Neural cell (in vitro differentiated cells): ENCODE results near the gene PKN2. TPM values are rescaled to one million over a fixed set of nuclear protein-coding genes. Genes with fewer than 3 reads are reported as not detected.

Experiments
- H2AFZ ChIP-seq: fragments of 200-600, 300-800 bp; sonication (generic), shearing (Covaris generic); 2 replicates; pipeline ENCODE4 v1.6.0; 2014; ENCODE audit warnings: low read depth, mild to moderate bottlenecking, antibody characterized with exemption, low read length, moderate library complexity
- H3F3A ChIP-seq: fragments of 200-600 bp; shearing (Covaris generic); 2 replicates; pipeline ENCODE4 v1.6.1; 2016; ENCODE audit warnings: mild to moderate bottlenecking, moderate library complexity, mixed read lengths, antibody characterized with exemption, low read length; ENCODE audit not compliant: insufficient read depth, poor library complexity, severe bottlenecking
- H3K27ac ChIP-seq: fragments of 200-600, 300-800 bp; sonication (generic), shearing (Covaris generic); 2 replicates; pipeline ENCODE4 v1.5.1; 2014; ENCODE audit warnings: mild to moderate bottlenecking, low read length, moderate library complexity
- H3K27me3 ChIP-seq: fragments of 300-800, 200-600 bp; sonication (generic), shearing (Covaris generic); 2 replicates; pipeline ENCODE4 v1.6.0; 2014; ENCODE audit warnings: mild to moderate bottlenecking, low read depth, low read length, moderate library complexity; ENCODE audit not compliant: insufficient read depth
- H3K36me3 ChIP-seq: fragments of 300-800, 200-600 bp; sonication (generic), shearing (Covaris generic); 2 replicates; pipeline ENCODE4 v1.5.1; 2014; ENCODE audit warnings: mild to moderate bottlenecking, antibody characterized with exemption, low read length, moderate library complexity; ENCODE audit not compliant: insufficient read depth
- H3K4me2 ChIP-seq: fragments of 300-800, 200-600 bp; sonication (generic), shearing (Covaris generic); 2 replicates; pipeline ENCODE4 v1.6.0; 2014; ENCODE audit warnings: mild to moderate bottlenecking, low read length
- H3K4me3 ChIP-seq: fragments of 300-800, 200-600 bp; sonication (generic), shearing (Covaris generic); 2 replicates; pipeline ENCODE4 v1.5.1; 2014; ENCODE audit warnings: mild to moderate bottlenecking, low read length, moderate library complexity
- H3K79me2 ChIP-seq: fragments of 200-600 bp; shearing (Covaris generic); replicated peaks from 2 replicates; pipeline ENCODE4 v1.6.0; 2014; ENCODE audit warnings: mild to moderate bottlenecking, low read length, moderate library complexity; ENCODE audit not compliant: insufficient read depth
- H3K9ac ChIP-seq: fragments of 300-800, 200-600 bp; sonication (generic), shearing (Covaris generic); 2 replicates; pipeline ENCODE4 v1.6.1; 2016; ENCODE audit warnings: mild to moderate bottlenecking, low read length, mixed read lengths
- H3K9me2 ChIP-seq: fragments of 200-600 bp; shearing (Covaris generic); 2 replicates; pipeline ENCODE4 v1.6.1; 2016; ENCODE audit warnings: mild to moderate bottlenecking, low read length, mixed read lengths; ENCODE audit not compliant: insufficient read depth
- H3K9me3 ChIP-seq: fragments of 200-600, 300-800 bp; sonication (generic), shearing (Covaris generic); 2 replicates; pipeline ENCODE4 v1.6.1; 2016; ENCODE audit warnings: mild to moderate bottlenecking, mixed run types, low read length, moderate library complexity, mixed read lengths
- H4K20me1 ChIP-seq: fragments of 200-600 bp; shearing (Covaris generic); 2 replicates; pipeline ENCODE4 v1.6.1; 2016; ENCODE audit warnings: mild to moderate bottlenecking, mixed run types; ENCODE audit not compliant: insufficient read depth
- EP300 ChIP-seq: fragments of 450-650 bp; conservative IDR thresholded peaks from 2 replicates; pipeline ENCODE4 v1.6.1; 2014; ENCODE audit warnings: antibody characterized with exemption, mild to moderate bottlenecking, moderate library complexity; ENCODE audit not compliant: poor library complexity, severe bottlenecking
- EZH2 ChIP-seq: fragments of 200-600, 300-800 bp; shearing (Covaris generic), sonication (generic); IDR thresholded peaks from 2 replicates; pipeline ENCODE4 v1.6.1; 2014; ENCODE audit warnings: antibody characterized with exemption, low read length, borderline replicate concordance, mild to moderate bottlenecking; ENCODE audit not compliant: insufficient read depth, poor library complexity, severe bottlenecking
- MXI1 ChIP-seq: fragments of 450-650 bp; conservative IDR thresholded peaks from 2 replicates; pipeline ENCODE4 v1.6.1; 2014; ENCODE audit warnings: antibody characterized with exemption, mild to moderate bottlenecking; ENCODE audit not compliant: poor library complexity, severe bottlenecking
- POLR2AphosphoS5 ChIP-seq: IDR thresholded peaks from 2 replicates; pipeline ENCODE4 v1.6.1; 2012
- RAD21 ChIP-seq: fragments of 450-650 bp; conservative IDR thresholded peaks from 2 replicates; pipeline ENCODE4 v1.6.1; 2014; ENCODE audit warnings: antibody characterized with exemption, mild to moderate bottlenecking, moderate library complexity
- SMC3 ChIP-seq: fragments of 450-650 bp; conservative IDR thresholded peaks from 2 replicates; pipeline ENCODE4 v1.6.1; 2014; ENCODE audit warnings: antibody characterized with exemption, mild to moderate bottlenecking, moderate library complexity; ENCODE audit not compliant: poor library complexity
- TAF1 ChIP-seq: IDR thresholded peaks from 2 replicates; pipeline ENCODE4 v1.6.1; 2012; ENCODE audit warnings: low read depth
- polyA plus RNA-seq: library from polyadenylated mRNA; depleted of rRNA; stranded (reverse); fragments of >200 nt; gene quantifications from 2 replicates; pipeline ENCODE4 v1.2.3, GENCODE V29; 2014
- TF ChIP-seq, protein P1 (sequence below): fragments of 450-650 bp; IDR thresholded peaks from 2 replicates; pipeline ENCODE4 v1.5.1; 2014; ENCODE audit warnings: antibody characterized with exemption, mild to moderate bottlenecking, moderate library complexity; ENCODE audit not compliant: poor library complexity, severe bottlenecking
- TF ChIP-seq, protein P2 (sequence below): IDR thresholded peaks from 2 replicates; pipeline ENCODE4 v1.6.1; 2012; ENCODE audit warnings: borderline replicate concordance

The PKN2 gene
- polyA plus RNA-seq, 1 donor from 2014 or later: 38.4 TPM

DNA sequence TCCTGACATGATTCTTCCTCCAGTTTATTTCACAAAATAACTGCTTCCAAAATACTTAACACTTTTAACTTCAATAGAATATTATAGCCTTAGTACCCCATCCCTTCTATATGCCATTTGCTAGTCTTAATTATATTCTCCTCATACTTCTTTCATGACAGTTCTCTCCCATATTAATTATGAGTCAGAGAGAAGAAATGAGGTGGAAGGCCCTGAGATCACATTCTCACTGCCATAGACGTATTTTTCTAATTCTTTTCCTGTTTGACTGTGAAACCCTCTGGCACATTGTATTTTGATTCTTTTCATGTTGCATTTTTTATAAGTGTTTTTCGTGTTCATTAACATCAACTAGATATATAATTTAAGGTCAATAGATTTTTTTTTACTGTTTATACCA, 118.9 kb downstream of the PKN2 start (continued):
- no peak for TF ChIP-seq TAF1

DNA sequence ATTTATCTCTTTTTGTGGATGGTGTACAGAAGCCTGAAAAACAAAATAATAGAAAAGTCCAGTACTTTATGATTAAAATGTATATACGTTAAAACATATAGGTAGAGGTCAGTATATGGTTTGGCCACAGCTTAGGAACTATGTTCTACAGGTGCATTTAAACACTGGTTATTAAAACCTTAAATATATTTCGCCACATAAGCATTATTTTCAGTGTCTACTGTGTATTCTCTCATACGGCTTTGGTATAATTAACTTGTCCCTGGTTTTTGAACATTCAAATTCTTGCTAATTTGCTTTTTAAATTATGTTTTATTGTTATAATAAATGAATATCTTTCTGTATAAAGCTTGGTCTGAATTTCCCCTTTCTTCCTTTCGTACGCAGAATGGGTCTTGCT, 119.4 kb downstream of the PKN2 start:
- Histone ChIP-seq H3K4me3 (no peak overlapping the region), H3K9me3 (no peaks in the 10 kb centered on the region), H3K9ac (no peak overlapping the region), H2AFZ (no peak overlapping the region), H3K27ac (no peak overlapping the region), H4K20me1 (no peaks in the 10 kb centered on the region), H3K79me2 (no peaks in the 10 kb centered on the region), H3K27me3 (no peaks in the 10 kb centered on the region), H3K36me3 (peaks cover 9% of the 10 kb centered on the region), H3K9me2 (no peaks in the 10 kb centered on the region), H3F3A (no peaks in the 10 kb centered on the region), H3K4me2 (no peak overlapping the region)
- TF ChIP-seq RAD21 (no peak), EP300 (no peak), EZH2 (no peak), POLR2AphosphoS5 (no peak), SMC3 (no peak), TAF1 (no peak), MXI1 (no peak)
- TF ChIP-seq, protein P1, sequence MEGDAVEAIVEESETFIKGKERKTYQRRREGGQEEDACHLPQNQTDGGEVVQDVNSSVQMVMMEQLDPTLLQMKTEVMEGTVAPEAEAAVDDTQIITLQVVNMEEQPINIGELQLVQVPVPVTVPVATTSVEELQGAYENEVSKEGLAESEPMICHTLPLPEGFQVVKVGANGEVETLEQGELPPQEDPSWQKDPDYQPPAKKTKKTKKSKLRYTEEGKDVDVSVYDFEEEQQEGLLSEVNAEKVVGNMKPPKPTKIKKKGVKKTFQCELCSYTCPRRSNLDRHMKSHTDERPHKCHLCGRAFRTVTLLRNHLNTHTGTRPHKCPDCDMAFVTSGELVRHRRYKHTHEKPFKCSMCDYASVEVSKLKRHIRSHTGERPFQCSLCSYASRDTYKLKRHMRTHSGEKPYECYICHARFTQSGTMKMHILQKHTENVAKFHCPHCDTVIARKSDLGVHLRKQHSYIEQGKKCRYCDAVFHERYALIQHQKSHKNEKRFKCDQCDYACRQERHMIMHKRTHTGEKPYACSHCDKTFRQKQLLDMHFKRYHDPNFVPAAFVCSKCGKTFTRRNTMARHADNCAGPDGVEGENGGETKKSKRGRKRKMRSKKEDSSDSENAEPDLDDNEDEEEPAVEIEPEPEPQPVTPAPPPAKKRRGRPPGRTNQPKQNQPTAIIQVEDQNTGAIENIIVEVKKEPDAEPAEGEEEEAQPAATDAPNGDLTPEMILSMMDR: no peak
- TF ChIP-seq, protein P2, sequence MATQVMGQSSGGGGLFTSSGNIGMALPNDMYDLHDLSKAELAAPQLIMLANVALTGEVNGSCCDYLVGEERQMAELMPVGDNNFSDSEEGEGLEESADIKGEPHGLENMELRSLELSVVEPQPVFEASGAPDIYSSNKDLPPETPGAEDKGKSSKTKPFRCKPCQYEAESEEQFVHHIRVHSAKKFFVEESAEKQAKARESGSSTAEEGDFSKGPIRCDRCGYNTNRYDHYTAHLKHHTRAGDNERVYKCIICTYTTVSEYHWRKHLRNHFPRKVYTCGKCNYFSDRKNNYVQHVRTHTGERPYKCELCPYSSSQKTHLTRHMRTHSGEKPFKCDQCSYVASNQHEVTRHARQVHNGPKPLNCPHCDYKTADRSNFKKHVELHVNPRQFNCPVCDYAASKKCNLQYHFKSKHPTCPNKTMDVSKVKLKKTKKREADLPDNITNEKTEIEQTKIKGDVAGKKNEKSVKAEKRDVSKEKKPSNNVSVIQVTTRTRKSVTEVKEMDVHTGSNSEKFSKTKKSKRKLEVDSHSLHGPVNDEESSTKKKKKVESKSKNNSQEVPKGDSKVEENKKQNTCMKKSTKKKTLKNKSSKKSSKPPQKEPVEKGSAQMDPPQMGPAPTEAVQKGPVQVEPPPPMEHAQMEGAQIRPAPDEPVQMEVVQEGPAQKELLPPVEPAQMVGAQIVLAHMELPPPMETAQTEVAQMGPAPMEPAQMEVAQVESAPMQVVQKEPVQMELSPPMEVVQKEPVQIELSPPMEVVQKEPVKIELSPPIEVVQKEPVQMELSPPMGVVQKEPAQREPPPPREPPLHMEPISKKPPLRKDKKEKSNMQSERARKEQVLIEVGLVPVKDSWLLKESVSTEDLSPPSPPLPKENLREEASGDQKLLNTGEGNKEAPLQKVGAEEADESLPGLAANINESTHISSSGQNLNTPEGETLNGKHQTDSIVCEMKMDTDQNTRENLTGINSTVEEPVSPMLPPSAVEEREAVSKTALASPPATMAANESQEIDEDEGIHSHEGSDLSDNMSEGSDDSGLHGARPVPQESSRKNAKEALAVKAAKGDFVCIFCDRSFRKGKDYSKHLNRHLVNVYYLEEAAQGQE: no peak

DNA sequence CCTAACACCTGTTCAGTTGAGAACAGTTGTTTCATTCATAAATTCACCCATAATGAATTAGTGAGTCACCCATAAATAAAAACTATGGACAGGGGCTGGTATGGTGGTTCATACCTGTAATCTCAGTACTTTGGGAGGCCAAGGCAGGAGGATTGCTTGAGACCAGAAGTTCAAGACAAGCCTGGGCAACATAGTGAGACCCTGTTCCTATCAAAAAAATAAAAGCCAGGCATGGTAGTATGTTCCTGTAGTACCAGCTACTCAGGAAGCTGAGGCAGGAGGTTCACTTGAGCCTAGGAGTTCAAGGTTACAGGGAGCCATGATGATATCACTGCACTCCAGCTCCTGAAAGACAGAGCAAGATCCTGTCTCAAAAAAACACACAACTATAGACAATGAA, 128.3 kb downstream of the PKN2 start:
- H3K27me3 ChIP-seq: no peaks in the 10 kb centered on the region
- H3K9ac ChIP-seq: no peak overlapping the region
- no peak overlapping the region for H3K4me3 ChIP-seq
- no peaks in the 10 kb centered on the region for H3K36me3 ChIP-seq
- no peak overlapping the region for H3K4me2 ChIP-seq
- H3K79me2 ChIP-seq: no peaks in the 10 kb centered on the region
- no peak overlapping the region for H2AFZ ChIP-seq
- no peaks in the 10 kb centered on the region for H3K9me3 ChIP-seq
- H4K20me1 ChIP-seq: no peaks in the 10 kb centered on the region
- H3K27ac ChIP-seq: no peak overlapping the region
- H3F3A ChIP-seq: no peaks in the 10 kb centered on the region
- H3K9me2 ChIP-seq: no peaks in the 10 kb centered on the region
- TF ChIP-seq, protein P1: no peak
